ENCODE data around the gene BRINP2.

BRINP2 gene

DNA sequence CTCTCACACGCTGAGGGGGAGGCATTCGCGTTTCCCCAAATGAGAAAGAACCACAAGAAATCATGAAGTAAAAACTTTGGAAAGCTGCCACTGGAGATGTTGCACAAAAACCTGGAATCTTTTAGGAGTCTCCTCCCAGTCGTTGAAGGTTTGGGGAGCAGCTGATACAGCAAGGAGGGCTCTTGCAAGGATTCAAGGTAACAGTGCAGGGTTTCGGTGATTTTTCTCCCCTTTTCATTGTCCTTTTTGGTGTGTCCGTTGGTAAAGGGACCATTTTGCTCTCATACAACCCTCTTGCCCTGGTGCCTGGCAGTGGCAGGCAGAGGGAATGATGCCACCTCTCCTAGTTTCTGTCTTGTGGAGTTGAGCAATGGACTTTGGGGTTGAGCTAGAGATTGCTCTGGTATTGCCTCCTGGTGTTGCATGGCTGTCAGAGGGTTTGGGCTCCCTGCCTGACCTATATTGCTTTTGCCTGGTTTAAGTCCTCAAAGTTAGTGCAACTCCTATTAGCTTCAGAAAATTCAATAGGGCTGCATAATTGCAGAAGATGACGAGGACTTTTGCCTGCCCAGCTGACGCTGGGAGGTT, 872 bp downstream of the BRINP2 start:
- DNase-seq, result no peak

GRCh38 chr1:177172272-177172671, 1.5 kb downstream of the BRINP2 start:
- no peak for DNase-seq

GRCh38 chr1:177172866-177173265, 2.1 kb downstream of the BRINP2 start:
- no peak for DNase-seq

- no peak for DNase-seq
These were observed 3.2 kb downstream of the BRINP2 start for GRCh38 chr1:177173976-177174375.

DNA sequence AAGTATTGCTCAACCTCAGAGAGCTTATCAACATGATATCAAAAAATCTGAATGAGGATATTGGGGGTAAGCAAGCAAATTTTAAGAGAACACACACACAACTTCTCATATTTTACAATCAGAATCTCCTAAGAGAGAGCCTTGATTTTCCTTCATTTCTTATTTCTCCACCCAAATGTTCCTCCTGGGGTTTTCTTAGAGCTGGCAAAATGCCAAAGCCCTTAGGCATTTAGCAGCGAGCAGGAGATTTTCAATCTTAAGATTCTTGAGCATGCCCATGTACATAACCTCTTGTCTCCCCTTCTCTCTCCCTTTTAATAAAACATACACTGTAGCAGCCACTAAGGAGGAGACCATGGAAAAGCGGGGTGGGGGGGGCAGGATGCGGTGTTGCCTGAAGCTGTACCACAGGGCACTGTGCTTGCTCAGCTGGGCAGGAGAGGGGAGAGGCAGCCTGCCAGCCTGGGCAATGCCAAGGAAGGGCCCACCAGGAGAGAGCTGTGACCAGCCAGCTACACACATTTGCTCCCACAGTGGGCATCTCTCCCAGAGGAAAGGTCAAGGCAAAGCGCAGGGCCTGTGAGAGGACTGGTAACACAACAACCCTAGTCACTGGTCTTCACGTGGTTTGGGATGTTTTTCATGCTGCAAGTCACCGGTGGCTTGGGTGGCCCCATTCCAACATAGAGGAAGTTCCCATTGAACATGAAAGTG, 4.3 kb downstream of the BRINP2 start:
- DNase-seq, result no peak

DNA sequence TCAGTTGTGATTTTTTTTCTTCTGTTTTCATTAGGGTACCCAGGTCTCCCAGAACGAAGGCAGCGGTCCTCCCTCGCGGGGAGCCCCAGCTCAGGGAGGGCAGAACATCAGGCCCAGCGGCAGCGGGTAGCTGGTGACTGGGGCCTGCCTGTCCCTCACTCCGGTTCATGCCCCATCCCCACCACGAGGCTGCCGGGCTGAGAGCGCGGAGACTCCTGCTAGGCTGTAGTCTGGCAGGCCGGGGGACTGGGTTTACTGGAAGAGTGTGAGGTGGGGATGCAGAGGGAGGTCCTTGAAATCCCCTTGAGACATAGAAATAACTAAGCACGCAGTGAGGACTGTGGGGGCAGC, 10.5 kb downstream of the BRINP2 start:
- no peak for DNase-seq

DNA sequence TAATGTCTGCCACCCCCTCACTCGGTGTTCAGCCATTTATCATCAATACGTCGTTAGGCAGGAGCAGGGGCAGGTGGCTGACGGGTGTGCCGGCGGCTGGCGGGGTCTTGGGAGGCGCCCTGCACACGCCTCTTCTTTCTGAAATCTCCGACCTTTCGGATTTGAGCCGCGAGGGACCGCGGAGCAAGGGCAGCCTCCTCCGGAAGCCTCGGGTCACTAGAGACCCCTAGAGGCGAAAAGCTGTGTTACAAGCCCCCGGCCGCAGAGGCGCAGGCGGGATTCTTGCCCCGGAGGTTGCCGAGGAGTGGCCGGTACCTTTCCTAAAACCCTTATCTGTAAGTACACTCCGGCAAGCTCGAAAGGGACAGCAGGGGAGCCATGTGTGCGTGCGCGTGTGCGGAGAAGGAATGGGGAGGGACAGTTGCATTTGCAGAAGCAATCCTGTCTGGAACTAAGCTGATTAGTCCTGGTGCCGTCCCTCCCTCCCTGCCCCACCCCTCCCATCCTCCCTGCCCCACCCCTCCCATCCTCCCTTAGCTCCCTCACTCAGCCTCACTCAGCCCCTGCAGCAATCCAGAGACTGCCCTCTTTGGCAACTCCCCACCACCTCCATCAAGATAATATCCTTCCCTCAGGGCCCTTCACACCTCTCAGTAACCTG, 11.0 kb downstream of the BRINP2 start:
- peak; percentile 70 for DNase-seq

DNA sequence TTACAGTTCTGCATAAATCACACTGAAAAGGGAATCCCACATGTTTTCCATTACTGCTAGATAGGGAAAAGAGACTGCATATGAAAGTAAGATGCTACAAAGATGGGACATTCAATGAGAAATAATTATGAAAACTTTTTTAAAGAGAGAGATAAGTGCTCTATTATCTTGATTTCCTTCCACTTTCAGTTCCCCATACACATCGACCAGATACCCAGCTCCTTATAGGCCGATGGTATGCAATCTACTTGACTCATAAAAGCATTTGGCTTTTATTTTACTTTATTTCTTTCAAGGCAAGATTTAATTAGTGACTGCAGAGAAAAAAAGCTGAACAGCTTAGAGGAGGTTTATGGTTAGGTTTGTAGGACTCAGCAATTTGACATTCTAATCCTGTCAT, 13.1 kb downstream of the BRINP2 start:
- DNase-seq, result no peak

- peak; percentile 24 for DNase-seq
These were observed 14.5 kb downstream of the BRINP2 start for GRCh38 chr1:177185209-177185608.

- no peak for DNase-seq
These were observed 15.9 kb downstream of the BRINP2 start for GRCh38 chr1:177186639-177187038.

DNA sequence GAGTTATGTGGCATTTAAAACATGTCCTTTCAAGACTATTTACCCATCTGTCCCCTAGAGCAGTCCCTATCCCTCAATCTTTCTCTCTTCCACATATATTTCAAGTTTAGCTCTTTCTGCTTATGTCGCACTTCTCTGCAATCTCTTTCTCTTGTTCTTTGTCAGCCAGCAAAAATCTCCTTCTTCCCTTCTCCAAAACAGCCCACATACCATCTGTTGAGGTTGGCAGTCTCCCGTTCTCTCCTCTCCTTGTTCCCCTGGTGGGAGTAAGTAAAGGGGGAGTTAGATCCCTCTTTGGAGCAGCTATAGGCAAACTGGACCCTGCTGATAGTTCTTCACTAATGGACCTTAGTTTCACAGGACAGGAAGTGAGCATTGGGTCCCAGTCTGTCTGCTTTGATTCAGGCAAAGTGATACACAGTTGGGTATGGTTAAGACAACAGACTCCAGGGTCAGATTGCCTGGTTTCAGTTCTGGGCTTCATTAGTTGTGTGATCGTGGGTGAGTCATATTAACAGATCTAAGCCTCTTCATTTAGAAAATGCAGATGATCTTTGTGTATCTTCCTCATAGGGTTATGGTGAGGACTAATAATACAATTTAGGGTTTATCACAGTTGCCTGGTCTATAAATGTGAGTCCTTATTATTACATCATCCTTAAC, 19.7 kb downstream of the BRINP2 start:
- DNase-seq, result no peak

DNA sequence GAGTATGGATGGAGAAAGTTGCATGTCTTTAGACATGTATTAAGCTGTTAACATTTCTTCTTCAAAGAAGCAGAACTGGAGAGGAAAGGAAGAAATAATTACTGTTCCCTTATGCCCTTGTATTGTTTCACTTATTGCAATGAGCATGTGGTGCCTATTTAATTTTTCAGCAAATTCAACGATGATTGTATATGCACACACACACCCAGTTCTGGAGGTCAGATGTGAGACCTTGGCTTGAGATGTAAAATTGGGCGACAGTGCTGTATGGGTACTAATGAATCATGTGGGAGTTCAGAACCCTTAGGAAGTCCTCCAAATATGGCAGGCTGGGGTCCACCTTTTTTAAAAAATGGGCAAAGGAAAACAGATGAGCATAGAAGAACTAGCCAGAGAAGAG, 27.5 kb downstream of the BRINP2 start:
- no peak for DNase-seq

DNA sequence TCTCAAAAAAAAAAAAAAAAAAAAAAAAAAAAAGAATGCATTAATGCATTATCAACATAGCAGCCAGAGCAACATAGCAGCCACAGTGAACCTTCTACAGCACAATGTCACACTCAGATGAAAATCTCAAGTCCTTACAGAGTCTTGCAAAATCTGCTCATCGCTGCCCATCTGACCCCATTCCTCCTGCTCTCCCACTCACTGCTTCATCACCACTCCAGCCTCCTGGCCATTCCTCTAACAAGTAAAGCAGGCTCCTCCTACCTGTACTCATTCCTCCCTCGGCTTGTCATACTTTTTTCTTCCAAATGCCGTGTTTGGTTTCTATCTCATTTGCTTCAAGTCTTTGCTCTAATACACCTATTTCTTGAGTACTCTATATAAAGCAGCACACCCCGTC, 29.5 kb downstream of the BRINP2 start:
- no peak for DNase-seq

- DNase-seq, result no peak
These were observed 36.1 kb downstream of the BRINP2 start for GRCh38 chr1:177206831-177207355.

DNA sequence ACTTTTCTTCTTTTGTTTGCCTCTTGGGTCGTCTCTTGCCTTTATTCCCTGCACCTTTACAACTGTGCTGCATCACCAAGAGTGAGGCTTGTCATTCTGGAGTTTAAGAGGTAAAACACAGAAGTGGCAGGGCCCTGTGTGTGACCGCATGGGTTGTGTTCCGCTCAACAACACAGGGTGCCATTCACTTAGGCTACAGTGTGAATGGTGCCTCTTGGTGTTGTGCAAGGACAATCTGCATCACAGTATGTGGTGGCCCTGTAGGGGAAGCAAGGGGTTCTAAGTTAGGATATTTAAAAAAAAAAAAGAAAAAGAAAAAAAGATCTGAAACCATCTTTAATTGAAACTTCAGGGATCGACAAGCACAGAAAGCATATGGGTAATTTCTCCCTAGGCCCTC, 38.2 kb downstream of the BRINP2 start:
- DNase-seq, result no peak

- no peak for DNase-seq
These were observed 38.6 kb downstream of the BRINP2 start for GRCh38 chr1:177209357-177209756.

DNA sequence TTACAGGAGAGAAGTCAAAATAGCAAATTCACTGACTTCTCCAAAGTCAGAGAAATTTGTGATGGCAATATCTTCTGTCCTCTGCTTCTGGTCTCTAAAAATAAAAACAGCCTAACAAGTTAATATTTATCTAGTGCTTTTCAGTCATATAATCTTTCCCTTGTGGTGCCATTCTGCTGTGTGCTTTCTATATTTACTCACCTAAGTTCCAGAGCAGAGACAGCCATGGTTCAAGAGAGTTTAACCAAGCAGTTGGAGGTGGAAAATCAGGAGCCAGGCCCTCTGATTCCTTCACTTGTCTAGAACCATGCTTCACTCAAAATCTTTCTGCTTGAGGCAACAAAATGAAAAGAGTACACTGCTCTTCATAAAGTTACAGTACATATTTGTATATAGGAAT, 39.3 kb downstream of the BRINP2 start:
- DNase-seq, result no peak

DNA sequence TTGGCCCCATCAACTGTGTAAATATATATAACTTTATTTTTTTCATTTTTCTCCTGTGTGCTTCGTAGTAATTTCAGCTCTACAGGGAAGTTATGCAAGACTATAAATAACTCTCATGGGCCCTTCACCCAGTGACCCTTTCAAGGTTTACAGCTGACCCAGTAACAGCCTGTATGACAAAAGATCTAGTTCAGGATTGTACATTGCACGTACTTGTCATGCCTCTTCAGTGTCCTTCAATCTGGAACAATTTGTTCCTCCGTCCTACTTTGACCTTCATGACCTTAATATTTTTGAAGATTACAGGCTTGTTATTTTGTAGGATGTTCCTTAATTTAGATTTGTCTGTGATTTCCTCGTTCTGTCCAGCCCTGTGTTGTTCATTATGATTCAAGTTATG, 40.5 kb downstream of the BRINP2 start:
- no peak for DNase-seq

DNA sequence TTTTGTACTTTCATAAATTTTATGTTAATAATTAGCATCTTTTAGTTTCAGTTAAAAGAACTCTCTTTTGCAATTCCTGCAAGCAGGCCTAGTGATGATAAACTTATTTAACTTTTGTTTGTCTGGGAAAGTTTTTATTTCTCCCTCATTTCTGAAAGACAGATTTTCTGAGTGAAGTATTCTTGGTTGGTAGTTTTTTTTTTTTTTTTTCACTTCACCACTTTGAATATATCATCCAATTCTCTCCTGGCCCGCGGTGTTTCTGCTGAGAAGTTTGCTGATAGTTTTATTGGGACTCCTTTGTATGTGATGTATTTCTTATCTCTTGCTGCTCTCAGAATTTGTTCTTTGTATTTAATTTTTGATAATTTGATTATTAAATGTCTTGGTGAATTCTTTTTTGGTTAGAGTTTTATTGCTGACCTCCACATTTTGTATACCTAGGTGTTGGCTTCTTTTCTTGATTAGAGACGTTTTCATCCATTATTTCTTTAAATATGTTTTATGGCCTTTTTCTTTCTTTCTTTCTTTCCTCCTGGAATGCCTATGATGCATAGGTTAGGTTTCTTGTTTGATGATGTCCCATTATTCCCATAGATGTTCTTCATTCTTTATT, 45.9 kb downstream of the BRINP2 start:
- DNase-seq, result no peak

DNA sequence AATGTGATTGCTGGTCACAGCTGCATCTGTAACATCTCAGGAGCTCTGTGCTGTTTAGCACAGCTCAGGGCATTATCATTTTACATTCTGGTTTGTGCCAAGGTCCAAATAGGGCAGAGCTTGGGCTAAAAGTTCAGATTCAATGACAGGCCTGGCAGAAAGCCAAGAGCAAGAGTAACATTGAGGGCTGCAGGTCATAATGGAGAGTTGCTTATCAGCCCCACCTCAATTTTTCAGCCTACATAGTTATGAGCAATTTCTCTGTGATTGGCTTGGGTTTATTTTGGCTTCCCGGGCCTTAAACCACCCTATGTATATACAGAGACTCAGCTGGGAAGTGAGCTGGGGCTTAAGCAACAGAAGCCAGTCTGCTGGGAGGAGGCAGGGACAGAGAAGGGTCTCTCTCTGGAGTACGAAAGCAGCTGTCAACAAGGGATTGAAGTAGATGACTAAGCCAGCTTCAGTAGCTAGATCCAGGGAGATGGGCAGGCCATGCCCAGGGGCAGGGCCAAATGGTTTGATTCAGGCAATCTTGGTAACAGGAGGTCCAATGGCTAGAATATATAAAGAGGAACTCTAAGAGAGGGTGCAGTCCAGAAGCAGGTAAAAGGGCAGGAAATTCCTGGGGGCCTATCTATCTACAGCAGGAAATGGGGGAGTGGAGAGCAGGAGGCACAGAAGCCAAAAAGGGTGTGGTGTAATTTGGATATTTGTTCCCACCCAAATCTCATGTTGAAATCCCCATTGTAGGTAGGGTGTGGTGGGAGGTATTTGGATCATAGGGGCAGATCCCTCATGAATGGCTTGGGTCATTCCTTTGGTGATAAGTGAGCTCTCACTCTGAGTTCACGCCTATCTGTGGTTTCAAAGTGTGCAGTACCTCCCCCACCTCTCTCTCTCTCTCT, 49.0 kb downstream of the BRINP2 start:
- DNase-seq, result no peak

GRCh38 chr1:177223359-177223758, 52.6 kb downstream of the BRINP2 start:
- DNase-seq, result no peak
